ENCODE data around the gene RASGRP2.

GRCh38 chr11:64774144-64774543, 30.2 kb upstream of the RASGRP2 start:
- no peak for TF ChIP-seq CTCF (IDR thresholded peaks at IDR 0.05)
- no peak for TF ChIP-seq POLR2A (IDR thresholded peaks at IDR 0.05)

Measured in prostate gland (tissue), 2 donors.